WTC11 (cell line): ENCODE measurements around the gene LIN28B. TPM values are rescaled to one million over a fixed set of nuclear protein-coding genes. Genes with fewer than 3 reads are reported as not detected.
"Not testable (repeated sequence)": the region's sequence is repeated elsewhere in the genome, so short reads cannot be mapped to it uniquely, and the experiment has no call there.

Experiments used
- ATAC-seq: fragments of 200-7000 bp; cut with Tn5 transposase; 2 replicates; pipeline ENCODE4 v1.10.0; 2021; ENCODE audit warnings: mild to moderate bottlenecking, moderate library complexity
- CTCF ChIA-PET: fragments of 300-600 bp; sonication (Branson Sonifier 250); formaldehyde crosslinking; loops from one replicate; lab custom pipeline; 2021; ENCODE audit warnings: antibody characterized with exemption; lab: Charles Lee
- POLR2A ChIA-PET: fragments of 350-600 bp; sonication (Branson Sonifier 250); formaldehyde crosslinking; loops from one replicate; lab custom pipeline; 2021; ENCODE audit warnings: antibody characterized with exemption; lab: Charles Lee
- DNase-seq: peaks from one replicate; pipeline ENCODE4 v3.0.0; 2021; ENCODE audit warnings: low spot score
- H3K27ac Mint-ChIP-seq: 2 replicates; pipeline ENCODE4 v1.8.0; 2021; ENCODE audit warnings: mixed read lengths
- H3K27me3 Mint-ChIP-seq: 2 replicates; pipeline ENCODE4 v1.8.0; 2021; ENCODE audit warnings: low read depth, mild to moderate bottlenecking, moderate library complexity, mixed read lengths
- H3K36me3 Mint-ChIP-seq: 2 replicates; pipeline ENCODE4 v1.8.0; 2021; ENCODE audit warnings: mixed read lengths
- H3K4me1 Mint-ChIP-seq: 2 replicates; pipeline ENCODE4 v1.8.0; 2022; ENCODE audit warnings: mixed read lengths
- H3K4me3 Mint-ChIP-seq: 2 replicates; pipeline ENCODE4 v1.8.0; 2021; ENCODE audit warnings: mild to moderate bottlenecking, moderate library complexity, mixed read lengths
- H3K9me3 Mint-ChIP-seq: 2 replicates; pipeline ENCODE4 v1.8.0; 2021; ENCODE audit warnings: mixed read lengths
- CBFB ChIP-seq: sonication (generic); formaldehyde crosslinking; IDR thresholded peaks from 2 replicates; pipeline ENCODE4 v1.8.1; 2022; ENCODE audit warnings: mild to moderate bottlenecking, low read depth, missing genetic modification reagents
- E2F4 ChIP-seq: sonication (generic); formaldehyde crosslinking; IDR thresholded peaks from 2 replicates; pipeline ENCODE4 v1.8.1; 2022; ENCODE audit warnings: low read depth, mild to moderate bottlenecking, moderate library complexity, missing genetic modification reagents, borderline replicate concordance
- FOXP1 ChIP-seq: sonication (generic); formaldehyde crosslinking; IDR thresholded peaks from 2 replicates; pipeline ENCODE4 v1.8.0; 2022; ENCODE audit warnings: missing genetic modification reagents, mild to moderate bottlenecking, moderate library complexity, borderline replicate concordance
- FOXP4 ChIP-seq: sonication (generic); formaldehyde crosslinking; IDR thresholded peaks from 2 replicates; pipeline ENCODE4 v1.8.0; 2022; ENCODE audit warnings: mild to moderate bottlenecking, missing genetic modification reagents
- NFYB ChIP-seq: sonication (generic); formaldehyde crosslinking; conservative IDR thresholded peaks from 2 replicates; pipeline ENCODE4 v1.8.0; 2022; ENCODE audit warnings: low read depth, missing genetic modification reagents
- NR2C2 ChIP-seq: sonication (generic); formaldehyde crosslinking; IDR thresholded peaks from 2 replicates; pipeline ENCODE4 v1.8.0; 2022; ENCODE audit warnings: mild to moderate bottlenecking, missing genetic modification reagents
- RORB ChIP-seq: fragments of 250-450 bp; sonication (Bioruptor Pico); IDR thresholded peaks from 2 replicates; pipeline ENCODE4 v1.9.0; 2021; ENCODE audit warnings: mild to moderate bottlenecking
- TEAD1 ChIP-seq: sonication (generic); formaldehyde crosslinking; IDR thresholded peaks from 2 replicates; pipeline ENCODE4 v1.8.0; 2022; ENCODE audit warnings: mild to moderate bottlenecking, missing genetic modification reagents
- ZNF232 ChIP-seq: sonication (generic); formaldehyde crosslinking; IDR thresholded peaks from 2 replicates; pipeline ENCODE4 v1.8.0; 2022; ENCODE audit warnings: mild to moderate bottlenecking, missing genetic modification reagents
- ZNF396 ChIP-seq: fragments of 250-450 bp; sonication (Bioruptor Pico); IDR thresholded peaks from 2 replicates; pipeline ENCODE4 v1.8.0; 2021; ENCODE audit warnings: mild to moderate bottlenecking, moderate library complexity, borderline replicate concordance
- ZNF416 ChIP-seq: fragments of 250-450 bp; sonication (Bioruptor Pico); IDR thresholded peaks from 2 replicates; pipeline ENCODE4 v1.9.0; 2021; ENCODE audit warnings: mild to moderate bottlenecking, inconsistent platforms
- ZNF512 ChIP-seq: sonication (generic); formaldehyde crosslinking; IDR thresholded peaks from 2 replicates; pipeline ENCODE4 v1.8.1; 2022; ENCODE audit warnings: missing genetic modification reagents, borderline replicate concordance
- ZNF532 ChIP-seq: fragments of 250-450 bp; sonication (Bioruptor Pico); IDR thresholded peaks from 2 replicates; pipeline ENCODE4 v1.9.0; 2021; ENCODE audit warnings: mild to moderate bottlenecking, borderline replicate concordance
- ZNF671 ChIP-seq: fragments of 250-450 bp; sonication (Bioruptor Pico); IDR thresholded peaks from 2 replicates; pipeline ENCODE4 v1.8.0; 2021; ENCODE audit warnings: mild to moderate bottlenecking
- total RNA-seq: library from RNA; stranded (reverse); gene quantifications from 3 replicates; pipeline ENCODE4 v1.2.3, GENCODE V29; 2021

LIN28B gene
- total RNA-seq, 1 experiment from 2014 or later: 73.4 TPM

- CTCF ChIA-PET: interaction anchor here (0.7 kb wide), 1 partner anchor 12 kb away, joined by 3 read pairs; no protein-coding TSS in a partner anchor
- peaks cover 48% of the 10 kb centered on the region for H3K36me3 Mint-ChIP-seq
- no peaks in the 10 kb centered on the region for H3K27me3 Mint-ChIP-seq
- H3K9me3 Mint-ChIP-seq: peaks cover 4% of the 10 kb centered on the region; the same call in 1 of the 2 replicates
- TF ChIP-seq ZNF532 (no peak), FOXP4 (no peak), ZNF671 (CRISPR knock-in tag) (no peak), ZNF232 (no peak), ZNF416 (CRISPR knock-in tag) (no peak), E2F4 (CRISPR knock-in tag) (no peak), ZNF512 (CRISPR knock-in tag) (no peak), NR2C2 (CRISPR knock-in tag) (no peak), NFYB (CRISPR knock-in tag) (no peak), RORB (CRISPR knock-in tag) (no peak), CBFB (CRISPR knock-in tag) (no peak), ZNF396 (CRISPR knock-in tag) (no peak), FOXP1 (CRISPR knock-in tag) (no peak), TEAD1 (CRISPR knock-in tag) (no peak)
- no peak for ATAC-seq
- H3K4me3 Mint-ChIP-seq: no peak overlapping the region
- DNase-seq: no peak
- peaks cover 21% of the 10 kb centered on the region for H3K4me1 Mint-ChIP-seq
- no peak overlapping the region for H3K27ac Mint-ChIP-seq
- POLR2A ChIA-PET: no interaction called here
These were observed 33.2 kb downstream of the LIN28B start for GRCh38 chr6:104990085-104990484.

- CTCF ChIA-PET: not testable (repeated sequence)
These were observed 34.2 kb downstream of the LIN28B start for GRCh38 chr6:104991062-104991461.

GRCh38 chr6:104993576-104993975 lies 36.7 kb downstream of the LIN28B start:
- H3K4me3 Mint-ChIP-seq, H3K9me3 Mint-ChIP-seq, DNase-seq, H3K4me1 Mint-ChIP-seq, ATAC-seq, H3K27ac Mint-ChIP-seq, H3K27me3 Mint-ChIP-seq: not testable (repeated sequence)
- ChIA-PET POLR2A (interaction anchor here (0.5 to 1.3 kb wide), 2 partner anchors 27 to 36 kb away, joined by 3 to 9 read pairs; no protein-coding TSS in a partner anchor), CTCF (interaction anchor here (0.7 kb wide), 1 partner anchor 38 kb away, joined by 3 read pairs; no protein-coding TSS in a partner anchor)
- peaks cover 34% of the 10 kb centered on the region for H3K36me3 Mint-ChIP-seq

More at GRCh38 chr6:104991062-104991461, 34.2 kb downstream of the LIN28B start:
- H3K4me3 Mint-ChIP-seq, ATAC-seq, DNase-seq, POLR2A ChIA-PET, H3K27ac Mint-ChIP-seq, H3K27me3 Mint-ChIP-seq, H3K9me3 Mint-ChIP-seq: not testable (repeated sequence)
- Mint-ChIP-seq H3K4me1 (peaks cover 15% of the 10 kb centered on the region), H3K36me3 (peaks cover 42% of the 10 kb centered on the region)
